Measurements from ENCODE around the gene SLC25A38.
"Not testable (repeated sequence)": the region's sequence is repeated elsewhere in the genome, so short reads cannot be mapped to it uniquely, and the experiment has no call there.

Gene SLC25A38

DNA sequence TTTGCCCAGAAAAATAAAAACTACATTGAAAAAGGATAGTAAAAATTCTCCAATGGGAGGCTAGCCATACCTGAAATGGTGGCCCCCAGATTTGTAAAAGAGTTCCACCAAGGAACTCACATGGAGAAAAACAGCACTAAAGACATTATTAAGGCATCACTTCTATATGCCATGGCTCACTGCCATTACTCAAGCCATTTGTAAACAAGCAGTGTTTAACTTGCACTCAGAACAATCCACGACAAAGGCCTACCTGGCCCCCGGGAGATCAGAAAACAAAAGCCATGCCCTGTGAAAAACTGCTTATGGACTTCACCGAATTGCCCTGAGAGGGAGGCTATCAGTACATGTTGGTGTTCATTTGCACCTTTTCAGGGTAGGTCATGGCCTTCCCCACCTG lies 34.1 kb upstream of the SLC25A38 start:
- no peak overlapping the region for H3K27ac ChIP-seq (ENCODE audit: low read depth, low read length, severe bottlenecking)
- no peaks in the 10 kb centered on the region for H3K4me1 ChIP-seq (ENCODE audit: control insufficient read depth, insufficient read depth, low read length, poor library complexity, severe bottlenecking)
- H3K9me3 ChIP-seq (ENCODE audit: control insufficient read depth, low read length) = no peaks in the 10 kb centered on the region
- no peaks in the 10 kb centered on the region for H3K36me3 ChIP-seq (ENCODE audit: control insufficient read depth, insufficient read depth, low read length)
- H3K4me3 ChIP-seq (ENCODE audit: extremely low read depth, insufficient read depth, low read length, poor library complexity, severe bottlenecking) = no peak overlapping the region
- 50 to 57% methylated on average over 2 to 3 of the region's 3 CpGs for WGBS, 2 experiments (ENCODE audit: insufficient coverage in 2 of 2)

DNA sequence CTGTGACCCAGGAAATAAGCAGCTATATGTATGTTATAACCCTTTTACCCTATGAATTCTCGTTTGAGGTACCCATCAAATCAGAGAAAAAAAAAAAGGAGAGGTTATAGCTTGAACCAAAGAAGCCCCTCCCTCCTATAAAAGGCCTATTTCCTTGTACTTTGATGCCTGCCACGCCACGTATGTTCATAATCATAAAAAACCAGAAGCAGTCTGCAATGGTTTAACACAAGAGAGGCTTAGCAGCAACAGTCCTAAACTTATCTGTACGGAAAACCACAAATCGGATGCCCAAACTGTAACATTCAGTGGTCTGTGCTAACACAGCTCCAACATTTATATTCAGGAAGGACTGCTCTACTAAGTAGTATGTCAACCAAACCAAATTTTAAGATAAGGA lies 32.5 kb upstream of the SLC25A38 start:
- Histone ChIP-seq H3K4me1 (ENCODE audit: control insufficient read depth, insufficient read depth, low read length, poor library complexity, severe bottlenecking) (no peaks in the 10 kb centered on the region), H3K9me3 (ENCODE audit: control insufficient read depth, low read length) (no peaks in the 10 kb centered on the region), H3K4me3 (ENCODE audit: extremely low read depth, insufficient read depth, low read length, poor library complexity, severe bottlenecking) (no peak overlapping the region), H3K36me3 (ENCODE audit: control insufficient read depth, insufficient read depth, low read length) (no peaks in the 10 kb centered on the region), H3K27ac (ENCODE audit: low read depth, low read length, severe bottlenecking) (no peak overlapping the region)
- WGBS, 2 experiments (ENCODE audit: insufficient coverage in 2 of 2) = 91% methylated on average over 4 of the region's 5 CpGs; no CpG with 5 or more reads in 1 of the 2 experiments

DNA sequence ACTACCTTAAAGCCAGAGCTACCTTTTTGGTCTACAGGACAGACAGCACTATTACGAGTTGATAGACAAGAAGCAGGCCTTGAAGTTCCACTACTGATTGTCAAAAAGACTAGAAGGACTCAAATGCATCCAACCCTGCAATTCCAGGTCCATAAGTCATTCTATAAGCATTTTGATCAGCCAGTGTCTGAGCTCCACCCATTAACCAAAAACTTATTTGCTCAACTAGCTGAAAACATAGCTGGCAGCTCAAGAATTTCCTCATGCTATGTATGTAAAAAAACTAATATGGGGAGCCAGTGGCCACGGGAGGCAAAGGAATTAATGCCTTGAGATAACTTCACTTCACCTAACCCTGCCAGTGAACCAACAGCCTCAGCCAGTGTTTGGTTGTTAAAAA lies 32.0 kb upstream of the SLC25A38 start:
- H3K27ac ChIP-seq (ENCODE audit: low read depth, low read length, severe bottlenecking) = not testable (repeated sequence)

DNA sequence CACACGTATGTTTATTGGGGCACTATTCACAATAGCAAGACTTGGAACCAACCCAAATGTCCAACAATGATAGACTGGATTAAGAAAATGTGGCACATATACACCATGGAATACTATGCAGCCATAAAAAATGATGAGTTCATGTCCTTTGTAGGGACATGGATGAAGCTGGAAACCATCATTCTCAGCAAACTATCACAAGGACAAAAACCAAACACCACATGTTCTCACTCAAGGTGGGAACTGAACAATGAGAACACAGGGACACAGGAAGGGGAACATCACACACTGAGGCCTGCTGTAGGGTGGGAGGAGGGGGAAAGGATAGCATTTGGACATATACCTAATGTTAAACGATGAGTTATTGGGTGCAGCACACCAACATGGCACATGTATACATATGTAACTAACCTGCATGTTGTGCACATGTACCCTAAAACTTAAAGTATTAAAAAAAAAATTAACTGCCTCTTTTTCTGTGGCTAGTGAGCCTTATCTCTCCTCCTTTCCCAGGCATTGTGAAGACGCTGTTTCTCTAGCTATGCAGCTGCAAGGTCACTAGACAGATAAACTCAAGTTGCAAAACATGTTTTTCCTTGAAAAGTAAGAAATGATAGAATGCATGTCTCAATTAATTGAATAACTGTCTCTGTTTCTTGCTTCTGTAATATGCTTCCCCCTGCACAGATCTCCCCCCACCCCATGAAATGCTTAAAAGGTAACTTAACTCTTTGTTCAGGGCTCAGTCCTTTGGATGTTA lies 29.8 kb upstream of the SLC25A38 start:
- H3K4me1 ChIP-seq (ENCODE audit: control insufficient read depth, insufficient read depth, low read length, poor library complexity, severe bottlenecking); H3K4me3 ChIP-seq (ENCODE audit: extremely low read depth, insufficient read depth, low read length, poor library complexity, severe bottlenecking); H3K36me3 ChIP-seq (ENCODE audit: control insufficient read depth, insufficient read depth, low read length); H3K27ac ChIP-seq (ENCODE audit: low read depth, low read length, severe bottlenecking); H3K9me3 ChIP-seq (ENCODE audit: control insufficient read depth, low read length): not testable (repeated sequence)
- no CpG with 5 or more reads among the region's 3 CpGs for WGBS, 2 experiments (ENCODE audit: insufficient coverage in 2 of 2)

More for the DNA sequence above, 32.0 kb upstream of the SLC25A38 start:
- not testable (repeated sequence) for H3K9me3 ChIP-seq (ENCODE audit: control insufficient read depth, low read length); H3K4me1 ChIP-seq (ENCODE audit: control insufficient read depth, insufficient read depth, low read length, poor library complexity, severe bottlenecking); H3K4me3 ChIP-seq (ENCODE audit: extremely low read depth, insufficient read depth, low read length, poor library complexity, severe bottlenecking); H3K36me3 ChIP-seq (ENCODE audit: control insufficient read depth, insufficient read depth, low read length)
- WGBS, 2 experiments (ENCODE audit: insufficient coverage in 2 of 2) = 100% methylated on average over 1 of the region's 2 CpGs

DNA sequence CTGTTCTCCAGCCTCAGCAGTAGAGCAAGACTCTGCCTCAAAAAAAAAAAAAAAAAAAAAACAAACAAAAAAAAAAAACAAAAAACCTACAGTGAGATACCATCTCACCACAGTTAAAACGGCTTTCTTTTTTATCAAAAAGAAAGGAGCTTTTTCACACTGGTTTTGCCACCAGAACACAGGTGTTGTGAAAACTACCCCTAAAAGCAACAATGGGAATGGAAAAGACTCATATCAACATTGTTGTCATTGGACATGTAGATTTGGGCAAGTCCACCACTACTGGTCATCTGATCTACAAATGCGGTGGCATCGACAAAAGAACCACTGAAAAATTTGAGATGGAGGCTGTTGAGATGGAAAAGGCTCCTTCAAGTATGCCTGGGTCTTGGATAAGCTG lies 24.8 kb upstream of the SLC25A38 start:
- Histone ChIP-seq H3K27ac (ENCODE audit: low read depth, low read length, severe bottlenecking) (no peak overlapping the region), H3K4me3 (ENCODE audit: extremely low read depth, insufficient read depth, low read length, poor library complexity, severe bottlenecking) (no peak overlapping the region), H3K4me1 (ENCODE audit: control insufficient read depth, insufficient read depth, low read length, poor library complexity, severe bottlenecking) (peaks cover 6% of the 10 kb centered on the region), H3K9me3 (ENCODE audit: control insufficient read depth, low read length) (no peaks in the 10 kb centered on the region), H3K36me3 (ENCODE audit: control insufficient read depth, insufficient read depth, low read length) (no peaks in the 10 kb centered on the region)
- 100% methylated on average over 2 of the region's 3 CpGs; no CpG with 5 or more reads in 1 of the 2 experiments for WGBS, 2 experiments (ENCODE audit: insufficient coverage in 2 of 2)

DNA sequence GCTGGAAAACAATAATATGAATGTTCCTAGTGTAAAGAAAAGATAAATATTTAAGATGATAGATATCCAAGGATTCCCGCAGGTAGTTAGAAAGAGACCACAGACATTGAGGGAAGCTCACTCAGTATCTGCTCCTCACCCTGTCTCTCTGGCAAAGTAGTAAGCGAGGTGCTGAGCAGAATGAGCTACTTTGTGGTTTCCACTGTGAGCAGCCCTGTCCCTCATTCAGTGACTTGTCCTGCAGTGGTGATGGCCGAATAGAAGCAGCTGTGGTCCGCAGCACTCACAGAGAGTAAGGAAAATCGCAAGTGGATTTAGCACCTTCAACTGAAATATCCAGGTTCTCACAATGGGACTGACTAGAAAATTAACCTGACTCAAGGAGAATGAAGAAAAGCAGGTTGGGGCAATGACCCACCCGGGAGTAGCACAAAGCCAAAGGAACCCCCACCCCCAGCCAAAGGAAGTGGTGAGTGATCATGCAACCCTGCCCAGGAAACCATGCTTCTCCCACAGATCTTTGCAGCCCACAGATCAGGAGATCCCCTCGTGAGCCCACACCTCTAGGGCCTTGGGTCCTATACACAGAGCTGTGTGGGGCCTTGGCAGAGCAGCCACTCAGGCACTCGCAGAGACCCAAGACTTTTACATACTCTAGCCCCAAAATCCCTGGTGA lies 21.8 kb upstream of the SLC25A38 start:
- Histone ChIP-seq H3K4me1 (ENCODE audit: control insufficient read depth, insufficient read depth, low read length, poor library complexity, severe bottlenecking) (peaks cover 6% of the 10 kb centered on the region), H3K4me3 (ENCODE audit: extremely low read depth, insufficient read depth, low read length, poor library complexity, severe bottlenecking) (no peak overlapping the region), H3K36me3 (ENCODE audit: control insufficient read depth, insufficient read depth, low read length) (no peaks in the 10 kb centered on the region), H3K9me3 (ENCODE audit: control insufficient read depth, low read length) (no peaks in the 10 kb centered on the region), H3K27ac (ENCODE audit: low read depth, low read length, severe bottlenecking) (no peak overlapping the region)
- WGBS, 2 experiments (ENCODE audit: insufficient coverage in 2 of 2) = 93 to 95% methylated on average over 4 to 6 of the region's 8 CpGs

DNA sequence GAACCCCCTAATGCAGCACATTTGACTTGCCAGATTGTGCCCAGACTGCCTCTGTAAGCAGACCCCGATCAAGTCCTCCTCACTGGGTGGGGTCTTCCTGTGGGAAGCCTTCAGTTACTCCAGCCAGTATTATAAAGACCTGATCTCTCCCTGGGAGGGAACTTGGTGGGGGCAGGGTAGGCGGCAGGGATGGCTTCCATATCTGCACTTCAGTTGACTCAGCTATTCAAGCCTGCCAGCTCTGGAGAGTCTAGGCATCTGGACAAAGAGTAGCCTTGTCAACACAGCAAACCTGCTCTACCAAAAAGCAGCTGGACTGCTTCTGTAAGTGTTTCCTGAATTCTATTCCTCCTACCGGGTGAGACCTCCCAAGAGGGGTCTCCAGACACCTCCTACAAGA lies 21.0 kb upstream of the SLC25A38 start:
- Histone ChIP-seq H3K27ac (ENCODE audit: low read depth, low read length, severe bottlenecking) (no peak overlapping the region), H3K36me3 (ENCODE audit: control insufficient read depth, insufficient read depth, low read length) (no peaks in the 10 kb centered on the region)
- WGBS, 2 experiments (ENCODE audit: insufficient coverage in 2 of 2) = 80 to 94% methylated on average over 3 of the region's 3 CpGs

DNA sequence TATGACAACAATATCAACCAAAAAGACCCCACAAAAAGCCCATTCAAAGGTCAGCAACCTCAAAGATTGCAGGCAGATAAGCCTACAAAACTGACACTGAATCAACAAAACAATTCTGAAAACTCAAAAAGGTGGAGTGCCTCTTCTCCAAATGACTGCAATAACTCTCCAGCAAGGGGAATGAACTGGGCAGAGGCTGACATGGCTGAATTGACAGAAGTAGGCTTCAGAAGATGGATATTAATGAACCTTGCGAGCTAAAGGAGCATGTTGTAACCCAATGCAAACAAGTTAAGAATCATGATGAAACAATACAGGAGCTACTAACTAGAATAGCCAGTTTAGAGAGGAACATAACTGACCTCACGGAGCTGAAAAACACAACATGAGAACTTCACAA lies 20.4 kb upstream of the SLC25A38 start:
- H3K9me3 ChIP-seq (ENCODE audit: control insufficient read depth, low read length) = no peaks in the 10 kb centered on the region
- no peak overlapping the region for H3K27ac ChIP-seq (ENCODE audit: low read depth, low read length, severe bottlenecking)
- peaks cover 6% of the 10 kb centered on the region for H3K4me1 ChIP-seq (ENCODE audit: control insufficient read depth, insufficient read depth, low read length, poor library complexity, severe bottlenecking)
- 100% methylated on average over 1 of the region's 2 CpGs; no CpG with 5 or more reads in 1 of the 2 experiments for WGBS, 2 experiments (ENCODE audit: insufficient coverage in 2 of 2)
- no peak overlapping the region for H3K4me3 ChIP-seq (ENCODE audit: extremely low read depth, insufficient read depth, low read length, poor library complexity, severe bottlenecking)
- no peaks in the 10 kb centered on the region for H3K36me3 ChIP-seq (ENCODE audit: control insufficient read depth, insufficient read depth, low read length)

More for the DNA sequence above, 21.0 kb upstream of the SLC25A38 start:
- H3K4me1 ChIP-seq (ENCODE audit: control insufficient read depth, insufficient read depth, low read length, poor library complexity, severe bottlenecking) = peaks cover 6% of the 10 kb centered on the region
- H3K9me3 ChIP-seq (ENCODE audit: control insufficient read depth, low read length) = no peaks in the 10 kb centered on the region
- no peak overlapping the region for H3K4me3 ChIP-seq (ENCODE audit: extremely low read depth, insufficient read depth, low read length, poor library complexity, severe bottlenecking)

DNA sequence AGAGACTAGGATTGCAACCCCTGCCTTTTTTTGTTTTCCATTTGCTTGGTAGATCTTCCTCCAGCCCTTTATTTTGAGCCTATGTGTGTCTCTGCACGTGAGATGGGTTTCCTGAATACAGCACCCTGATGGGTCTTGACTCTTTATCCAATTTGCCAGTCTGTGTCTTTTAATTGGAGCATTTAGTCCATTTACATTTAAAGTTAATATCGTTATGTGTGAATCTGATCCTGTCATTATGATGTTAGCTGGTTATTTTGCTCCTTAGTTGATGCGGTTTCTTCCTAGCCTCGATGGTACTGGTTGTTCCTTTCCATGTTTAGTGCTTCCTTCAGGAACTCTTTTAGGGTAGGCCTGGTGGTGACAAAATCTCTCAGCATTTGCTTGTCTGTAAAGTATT lies 12.7 kb upstream of the SLC25A38 start:
- H3K27ac ChIP-seq (ENCODE audit: low read depth, low read length, severe bottlenecking); H3K9me3 ChIP-seq (ENCODE audit: control insufficient read depth, low read length); H3K36me3 ChIP-seq (ENCODE audit: control insufficient read depth, insufficient read depth, low read length); H3K4me3 ChIP-seq (ENCODE audit: extremely low read depth, insufficient read depth, low read length, poor library complexity, severe bottlenecking); H3K4me1 ChIP-seq (ENCODE audit: control insufficient read depth, insufficient read depth, low read length, poor library complexity, severe bottlenecking): not testable (repeated sequence)
- WGBS, 2 experiments (ENCODE audit: insufficient coverage in 2 of 2) = 80% methylated on average over 1 of the region's 4 CpGs; no CpG with 5 or more reads in 1 of the 2 experiments

DNA sequence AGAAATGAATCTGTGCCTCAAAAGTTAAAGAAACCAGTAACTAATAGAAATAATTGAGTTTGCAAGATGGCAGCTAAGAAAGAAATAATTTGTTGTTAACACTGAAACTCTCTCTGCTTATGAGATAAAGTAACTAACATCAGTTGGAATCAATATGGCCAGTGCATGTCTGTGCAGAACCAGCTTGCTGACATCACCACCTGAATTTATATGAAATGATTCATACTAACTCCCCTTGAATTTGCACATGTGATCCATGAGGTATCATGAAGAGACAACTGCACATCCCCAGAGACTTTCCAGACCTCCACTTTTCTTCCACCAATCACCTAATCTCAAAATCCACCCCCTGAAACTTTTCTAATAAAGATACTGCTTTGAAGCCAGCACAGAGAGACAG lies 10.3 kb upstream of the SLC25A38 start:
- Histone ChIP-seq H3K36me3 (ENCODE audit: control insufficient read depth, insufficient read depth, low read length) (no peaks in the 10 kb centered on the region), H3K27ac (ENCODE audit: low read depth, low read length, severe bottlenecking) (no peak overlapping the region), H3K4me3 (ENCODE audit: extremely low read depth, insufficient read depth, low read length, poor library complexity, severe bottlenecking) (no peak overlapping the region), H3K4me1 (ENCODE audit: control insufficient read depth, insufficient read depth, low read length, poor library complexity, severe bottlenecking) (peaks cover 6% of the 10 kb centered on the region), H3K9me3 (ENCODE audit: control insufficient read depth, low read length) (no peaks in the 10 kb centered on the region)

DNA sequence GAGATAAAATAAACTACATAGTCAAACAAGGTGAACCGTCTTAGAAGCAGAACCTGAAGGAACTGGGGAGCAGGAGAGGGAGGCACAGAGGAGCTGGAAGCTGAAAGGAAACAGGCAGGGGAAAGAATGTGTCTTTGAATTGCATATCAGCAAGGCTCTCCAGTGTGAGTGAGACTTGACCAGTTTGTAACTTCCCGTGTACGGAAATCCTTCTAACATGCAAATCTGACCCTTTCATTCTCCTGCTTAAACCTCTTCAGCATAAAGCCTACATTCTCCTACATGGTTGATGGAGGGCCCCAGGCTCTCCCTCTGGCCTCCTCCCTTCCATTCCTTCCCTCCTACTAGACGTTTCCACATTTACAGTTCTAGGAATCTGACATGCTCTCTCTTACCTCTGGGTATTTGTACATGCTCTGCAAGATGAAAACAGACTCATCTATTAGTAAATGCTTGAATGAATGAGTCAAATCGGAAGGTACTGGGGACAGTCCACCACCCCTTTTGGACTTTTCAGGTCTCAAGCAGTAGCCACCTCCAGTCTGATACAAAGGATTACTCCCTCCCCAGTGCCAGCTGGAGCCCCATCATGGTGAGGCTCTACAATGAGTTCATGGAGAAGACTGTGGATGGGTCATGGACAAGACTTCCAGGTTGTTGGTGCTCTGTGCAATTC lies 6.1 kb upstream of the SLC25A38 start:
- Histone ChIP-seq H3K9me3 (ENCODE audit: control insufficient read depth, low read length) (no peaks in the 10 kb centered on the region), H3K27ac (ENCODE audit: low read depth, low read length, severe bottlenecking) (no peak overlapping the region), H3K4me3 (ENCODE audit: extremely low read depth, insufficient read depth, low read length, poor library complexity, severe bottlenecking) (no peak overlapping the region), H3K4me1 (ENCODE audit: control insufficient read depth, insufficient read depth, low read length, poor library complexity, severe bottlenecking) (peaks cover 6% of the 10 kb centered on the region), H3K36me3 (ENCODE audit: control insufficient read depth, insufficient read depth, low read length) (no peaks in the 10 kb centered on the region)
- WGBS, 2 experiments (ENCODE audit: insufficient coverage in 2 of 2) = 29% methylated on average over 2 to 4 of the region's 5 CpGs

All from mesodermal cell (in vitro differentiated cells).